KMS-11 (cell line): ENCODE results near the gene KRT7.

Experiments used
- H2AFZ ChIP-seq: fragments of 200-600 bp; sonication (generic); 2 replicates; pipeline ENCODE4 v1.6.1; 2016; ENCODE audit warnings: antibody characterized with exemption, mixed run types, low read depth
- H3K27ac ChIP-seq: fragments of 200-600 bp; sonication (generic); 2 replicates; pipeline ENCODE4 v1.6.1; 2016; ENCODE audit warnings: mild to moderate bottlenecking, mixed run types
- H3K27me3 ChIP-seq: fragments of 200-600 bp; sonication (generic); 2 replicates; pipeline ENCODE4 v1.6.1; 2017; ENCODE audit warnings: mild to moderate bottlenecking, low read depth, mixed run types, moderate library complexity; ENCODE audit not compliant: insufficient read depth
- H3K36me3 ChIP-seq: fragments of 200-600 bp; sonication (generic); 2 replicates; pipeline ENCODE4 v1.6.1; 2017; ENCODE audit warnings: mild to moderate bottlenecking, mixed run types; ENCODE audit not compliant: insufficient read depth
- H3K4me1 ChIP-seq: fragments of 200-600 bp; sonication (generic); 2 replicates; pipeline ENCODE4 v1.6.1; 2016; ENCODE audit warnings: mild to moderate bottlenecking, low read depth, mixed run types; ENCODE audit not compliant: poor library complexity, severe bottlenecking
- H3K4me2 ChIP-seq: fragments of 200-600 bp; sonication (generic); 2 replicates; pipeline ENCODE4 v1.7.0; 2016; ENCODE audit warnings: mild to moderate bottlenecking, mixed run types
- H3K4me3 ChIP-seq: fragments of 200-600 bp; sonication (generic); IDR thresholded peaks from 2 replicates; pipeline ENCODE4 v1.6.1; 2017; ENCODE audit warnings: low read depth, low read length, mixed read lengths; ENCODE audit not compliant: insufficient read depth
- H3K79me2 ChIP-seq: fragments of 200-600 bp; sonication (generic); 2 replicates; pipeline ENCODE4 v1.6.1; 2016; ENCODE audit warnings: low read depth, mixed run types; ENCODE audit not compliant: insufficient read depth
- H3K9ac ChIP-seq: fragments of 200-600 bp; sonication (generic); 2 replicates; pipeline ENCODE4 v1.6.1; 2016; ENCODE audit warnings: mild to moderate bottlenecking, mixed run types
- H4K20me1 ChIP-seq: fragments of 200-600 bp; sonication (generic); 2 replicates; pipeline ENCODE4 v1.6.1; 2016; ENCODE audit warnings: mild to moderate bottlenecking, mixed run types; ENCODE audit not compliant: insufficient read depth
- CTCF ChIP-seq: fragments of 200-600 bp; sonication (generic); conservative IDR thresholded peaks from 2 replicates; pipeline ENCODE4 v1.6.1; 2017; ENCODE audit warnings: low read depth, mild to moderate bottlenecking, antibody characterized with exemption, low read length, moderate library complexity, mixed read lengths

Gene KRT7

GRCh38 chr12:52270541-52271070 lies 37.6 kb downstream of the KRT7 start:
- Histone ChIP-seq H3K4me1 (no peaks in the 10 kb centered on the region), H3K9ac (no peak overlapping the region), H3K4me2 (no peak overlapping the region), H2AFZ (no peak overlapping the region), H3K27ac (no peak overlapping the region), H3K36me3 (no peaks in the 10 kb centered on the region; the same call in 1 of the 2 replicates), H3K79me2 (no peaks in the 10 kb centered on the region), H3K27me3 (no peaks in the 10 kb centered on the region), H3K4me3 (no peak overlapping the region), H4K20me1 (no peaks in the 10 kb centered on the region)
- no peak for TF ChIP-seq CTCF

GRCh38 chr12:52271158-52271557 lies 38.1 kb downstream of the KRT7 start:
- H4K20me1 ChIP-seq, result no peaks in the 10 kb centered on the region
- H3K4me1 ChIP-seq, result no peaks in the 10 kb centered on the region
- H3K27ac ChIP-seq, result no peak overlapping the region
- no peak for TF ChIP-seq CTCF
- no peaks in the 10 kb centered on the region; the same call in 1 of the 2 replicates for H3K36me3 ChIP-seq
- no peaks in the 10 kb centered on the region for H3K27me3 ChIP-seq
- no peaks in the 10 kb centered on the region for H3K79me2 ChIP-seq
- no peak overlapping the region for H3K4me2 ChIP-seq
- H2AFZ ChIP-seq, result no peak overlapping the region
- no peak overlapping the region for H3K9ac ChIP-seq
- H3K4me3 ChIP-seq, result no peak overlapping the region

GRCh38 chr12:52274521-52275120 lies 41.6 kb downstream of the KRT7 start, which contains the start of gene KRT86:
Gene KRT86, plus strand, starts transcription at chr12:52274645. Its CDS starts 27,272 bp downstream, at chr12:52301917.
- Histone ChIP-seq H3K4me2 (no peak within 1 kb of the TSS), H3K36me3 (no peaks in the 10 kb centered on the region; the same call in 1 of the 2 replicates), H3K79me2 (no peaks in the 10 kb centered on the region), H2AFZ (no peak within 1 kb of the TSS), H3K4me3 (no peak within 1 kb of the TSS), H3K9ac (no peak within 1 kb of the TSS), H4K20me1 (no peaks in the 10 kb centered on the region), H3K27ac (no peak within 1 kb of the TSS), H3K27me3 (no peaks in the 10 kb centered on the region), H3K4me1 (peaks cover 13% of the 10 kb centered on the region)
- TF ChIP-seq CTCF, result no peak

GRCh38 chr12:52275686-52276085 lies 42.6 kb downstream of the KRT7 start:
- H3K27ac ChIP-seq, result no peak overlapping the region
- H3K4me1 ChIP-seq, result peaks cover 24% of the 10 kb centered on the region
- no peaks in the 10 kb centered on the region for H3K27me3 ChIP-seq

More at GRCh38 chr12:52275686-52276085, 42.6 kb downstream of the KRT7 start:
- no peaks in the 10 kb centered on the region for H4K20me1 ChIP-seq
- H3K4me3 ChIP-seq, result no peak overlapping the region
- TF ChIP-seq CTCF, result no peak
- H3K4me2 ChIP-seq, result no peak overlapping the region
- no peak overlapping the region for H3K9ac ChIP-seq
- H3K36me3 ChIP-seq, result no peaks in the 10 kb centered on the region; the same call in 1 of the 2 replicates
- H3K79me2 ChIP-seq, result no peaks in the 10 kb centered on the region
- no peak overlapping the region for H2AFZ ChIP-seq
